Ovary (tissue), 7 donors: Measurements from ENCODE around the gene SORL1-AS1.
A peak's percentile ranks its signal among the peaks of the same experiment; 100 is the strongest.

ENCODE experiments used
- DNase-seq, 5 donors: peaks; one replicate each; pipeline ENCODE4 v3.0.0-alpha.2; 2019 to 2020
- H3K27ac ChIP-seq, 2 donors: fragments of 200-600 bp; one replicate each; pipeline versions ENCODE4 v1.5.1 to v1.8.0; 2019 to 2022
- H3K27me3 ChIP-seq: fragments of 200-600 bp; one replicate; pipeline ENCODE4 v1.8.0; 2022
- H3K36me3 ChIP-seq: fragments of 200-600 bp; sonication (generic); one replicate; pipeline ENCODE4 v1.5.1; 2019
- H3K4me1 ChIP-seq: one replicate; pipeline ENCODE4 v1.8.1; 2013; ENCODE audit warnings: mild to moderate bottlenecking, moderate library complexity; ENCODE audit not compliant: insufficient read depth
- H3K4me3 ChIP-seq: fragments of 200-600 bp; sonication (generic); one replicate; pipeline ENCODE4 v1.5.1; 2017
- H3K9me3 ChIP-seq, 2 donors: fragments of 200-600 bp in 1 of 2; sonication (generic) in 1 of 2; one replicate each; pipeline versions ENCODE4 v1.5.1 to v1.8.1; 2013 to 2019; ENCODE audit warnings: mild to moderate bottlenecking in 1 of 2, moderate library complexity in 1 of 2
- EP300 ChIP-seq: sonication (generic); formaldehyde crosslinking; IDR thresholded peaks from one replicate; pipeline ENCODE4 v1.6.1; 2017; ENCODE audit warnings: antibody characterized with exemption
- POLR2A ChIP-seq: fragments of 450-650 bp; IDR thresholded peaks from one replicate; pipeline ENCODE4 v1.6.1; 2017; ENCODE audit warnings: antibody characterized with exemption, mild to moderate bottlenecking, moderate library complexity
- WGBS, 3 donors: extraction: QIAGEN DNeasy Blood & Tissue Kit in 1 of 3; methylation state at CpG; one replicate each; pipeline versions ENCODE4 v1.1.5 to v1.1.7; 2013 to 2017; 5-methylcytosine and 5-hydroxymethylcytosine counted together
- intact Hi-C, 4 donors: fragments of 100-400 bp; cut with DNase I; formaldehyde crosslinking; loops; one replicate each; pipeline versions ENCODE4 v1.11.0 to v1.15.1; 2022 to 2023
- TF ChIP-seq, protein P1 (sequence below), 3 donors: fragments of 450-650 bp in 2 of 3; fragments of 200-600 bp in 1 of 3; IDR thresholded peaks; one replicate each; pipeline versions ENCODE4 v1.5.1 to v1.8.0; 2016 to 2022; ENCODE audit warnings: antibody characterized with exemption in 3 of 3, mild to moderate bottlenecking in 1 of 3
- donor health status: DM: no; HTN: no; CAD: no; lungs with moderate emphysema.
- donor health status: DM: no; HTN: no; CAD: no.
- donor health status: Bipolar disorder and iron deficiency.
- donor health status: DM: no; HTN: no; CAD: no.
- donor health status: DM: yes; HTN: yes; CAD: no.

Gene SORL1-AS1

DNA sequence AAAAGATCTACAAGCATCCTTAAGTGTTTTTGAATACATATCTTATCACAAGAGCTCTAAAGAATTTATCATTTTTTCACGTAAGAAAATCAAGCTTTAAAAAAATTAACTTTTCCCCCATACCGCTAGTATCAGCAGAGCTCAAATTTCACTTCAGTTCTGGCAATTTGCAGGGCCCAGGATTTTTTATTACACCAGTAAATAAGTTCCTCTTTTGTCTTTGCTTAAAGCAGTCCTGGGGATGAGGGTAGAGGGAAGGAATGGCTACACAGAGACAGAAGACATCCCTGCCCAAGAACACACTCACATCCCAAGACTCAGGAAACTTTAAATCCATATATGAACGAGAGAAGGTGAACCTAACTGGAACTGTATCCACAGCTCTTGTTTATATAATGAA, 23.2 kb downstream of the SORL1-AS1 start:
- WGBS, 3 donors: 11 to 19% (median 12%) methylated on average over 3 of the region's 3 CpGs
- H3K36me3 ChIP-seq: no peaks in the 10 kb centered on the region
- H3K4me1 ChIP-seq: no peaks in the 10 kb centered on the region
- no peak overlapping the region for H3K4me3 ChIP-seq
- no peaks in the 10 kb centered on the region for H3K9me3 ChIP-seq
- H3K27ac ChIP-seq: no peak overlapping the region
- TF ChIP-seq, protein P1, sequence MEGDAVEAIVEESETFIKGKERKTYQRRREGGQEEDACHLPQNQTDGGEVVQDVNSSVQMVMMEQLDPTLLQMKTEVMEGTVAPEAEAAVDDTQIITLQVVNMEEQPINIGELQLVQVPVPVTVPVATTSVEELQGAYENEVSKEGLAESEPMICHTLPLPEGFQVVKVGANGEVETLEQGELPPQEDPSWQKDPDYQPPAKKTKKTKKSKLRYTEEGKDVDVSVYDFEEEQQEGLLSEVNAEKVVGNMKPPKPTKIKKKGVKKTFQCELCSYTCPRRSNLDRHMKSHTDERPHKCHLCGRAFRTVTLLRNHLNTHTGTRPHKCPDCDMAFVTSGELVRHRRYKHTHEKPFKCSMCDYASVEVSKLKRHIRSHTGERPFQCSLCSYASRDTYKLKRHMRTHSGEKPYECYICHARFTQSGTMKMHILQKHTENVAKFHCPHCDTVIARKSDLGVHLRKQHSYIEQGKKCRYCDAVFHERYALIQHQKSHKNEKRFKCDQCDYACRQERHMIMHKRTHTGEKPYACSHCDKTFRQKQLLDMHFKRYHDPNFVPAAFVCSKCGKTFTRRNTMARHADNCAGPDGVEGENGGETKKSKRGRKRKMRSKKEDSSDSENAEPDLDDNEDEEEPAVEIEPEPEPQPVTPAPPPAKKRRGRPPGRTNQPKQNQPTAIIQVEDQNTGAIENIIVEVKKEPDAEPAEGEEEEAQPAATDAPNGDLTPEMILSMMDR (IDR thresholded peaks at IDR 0.05): no peak
- TF ChIP-seq EP300 (no peak), POLR2A (no peak)
- intact Hi-C loops: no loop called here
- DNase-seq: no peak
- H3K27me3 ChIP-seq: no peaks in the 10 kb centered on the region

DNA sequence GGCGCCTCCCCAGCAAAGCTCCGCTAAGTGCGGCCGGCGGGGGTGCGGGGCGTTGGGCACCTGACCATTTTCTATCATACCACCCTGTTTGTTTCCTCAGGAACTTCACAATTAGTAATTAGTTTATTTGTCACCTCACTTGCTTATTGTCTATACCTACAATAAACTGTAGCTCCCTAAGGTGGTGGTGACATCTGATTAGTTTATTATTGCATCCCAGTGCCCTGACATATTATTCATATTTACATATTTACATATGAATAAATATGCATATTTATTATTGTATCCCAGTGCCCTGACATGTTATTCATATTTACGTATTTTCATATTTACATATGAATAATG, 25.4 kb downstream of the SORL1-AS1 start:
- intact Hi-C loops: no loop called here
- H3K27ac ChIP-seq: no peak overlapping the region
- peak overlapping the region; percentile 4 for H3K4me3 ChIP-seq
- H3K9me3 ChIP-seq: no peaks in the 10 kb centered on the region
- TF ChIP-seq, protein P1 (IDR thresholded peaks at IDR 0.05): no peak
- TF ChIP-seq EP300: no peak
- TF ChIP-seq POLR2A: no peak
- DNase-seq: no peak
- 11 to 13% (median 12%) methylated on average over 8 of the region's 8 CpGs for WGBS, 3 donors
- no peaks in the 10 kb centered on the region for H3K27me3 ChIP-seq
- H3K36me3 ChIP-seq: no peaks in the 10 kb centered on the region
- no peaks in the 10 kb centered on the region for H3K4me1 ChIP-seq

DNA sequence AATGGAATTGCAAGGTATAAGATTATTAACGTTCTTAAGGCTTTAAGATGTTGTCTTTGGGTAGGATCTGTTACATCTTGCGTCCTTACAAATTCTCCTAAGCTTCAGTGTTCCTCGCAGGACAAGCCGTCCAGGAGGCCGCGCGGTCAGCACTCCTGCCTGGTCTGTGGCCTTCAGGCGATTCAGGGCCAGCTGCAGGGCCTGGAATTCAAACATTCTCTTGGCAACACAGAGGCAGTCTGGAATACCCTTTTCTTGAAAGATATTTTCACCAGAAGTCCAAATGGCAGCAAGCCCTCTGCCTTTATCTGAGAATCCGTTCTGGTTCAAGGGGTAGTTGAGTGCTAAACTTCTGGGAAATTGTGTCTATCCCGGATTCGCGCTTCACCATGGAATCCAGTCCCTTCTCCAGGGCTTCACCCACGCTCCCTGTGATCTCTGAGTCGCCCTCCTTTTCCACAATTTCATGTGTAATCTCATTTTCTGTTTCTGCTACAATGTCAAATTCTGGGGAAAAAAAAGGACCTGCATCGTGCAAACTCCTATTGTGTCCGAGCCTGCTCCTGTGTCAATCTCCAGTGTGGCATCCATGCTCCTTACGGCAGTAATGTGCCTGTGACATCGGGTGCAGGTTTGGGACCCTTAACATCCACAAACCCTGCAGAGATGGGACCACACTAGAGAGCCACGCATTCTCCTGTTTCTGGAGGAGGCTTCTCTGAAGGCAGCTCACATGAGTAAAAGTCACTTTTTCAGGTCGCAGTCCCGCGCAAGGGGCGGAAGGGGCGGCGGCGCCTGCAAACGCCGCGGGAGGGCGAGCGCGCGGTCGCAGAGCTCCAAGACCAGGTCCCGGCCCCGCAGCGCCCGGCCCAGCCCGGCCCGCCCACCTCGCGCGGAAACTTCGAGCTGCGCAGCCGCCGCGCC, 26.0 kb downstream of the SORL1-AS1 start:
- no peaks in the 10 kb centered on the region for H3K4me1 ChIP-seq
- peak overlapping the region; percentile 4 for H3K4me3 ChIP-seq
- H3K27me3 ChIP-seq: no peaks in the 10 kb centered on the region
- WGBS, 3 donors: 4 to 10% (median 7%) methylated on average over 48 of the region's 48 CpGs
- H3K36me3 ChIP-seq: no peaks in the 10 kb centered on the region
- TF ChIP-seq, protein P1 (IDR thresholded peaks at IDR 0.05): no peak
- no peak for TF ChIP-seq EP300
- TF ChIP-seq POLR2A: no peak
- no peaks in the 10 kb centered on the region for H3K9me3 ChIP-seq
- intact Hi-C loops: no loop called here
- peak; percentile 35 to 77 (median 51) for DNase-seq
- H3K27ac ChIP-seq: no peak overlapping the region

DNA sequence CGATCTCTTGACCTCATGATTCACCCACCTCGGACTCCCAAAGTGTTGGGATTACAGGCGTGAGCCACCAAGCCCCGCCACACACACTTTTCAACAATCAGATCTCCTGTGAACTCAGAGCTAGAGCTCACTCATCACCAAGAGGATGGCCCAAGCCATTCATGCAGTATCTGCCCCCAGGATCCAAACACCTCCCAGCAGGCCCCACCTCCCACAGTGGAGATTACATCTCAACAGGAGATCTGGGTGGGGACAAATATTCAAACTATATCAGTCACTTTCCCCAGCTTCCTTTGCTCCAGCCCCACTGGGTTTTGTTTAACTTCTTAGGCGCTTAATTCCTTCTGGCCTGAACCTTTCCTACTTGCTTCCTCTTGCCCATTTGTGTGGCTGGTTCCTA, 26.9 kb downstream of the SORL1-AS1 start:
- no peaks in the 10 kb centered on the region for H3K4me1 ChIP-seq
- TF ChIP-seq, protein P1 (IDR thresholded peaks at IDR 0.05): no peak
- TF ChIP-seq EP300 (no peak), POLR2A (no peak)
- no peak for DNase-seq
- H3K27ac ChIP-seq: no peak overlapping the region
- intact Hi-C loops: no loop called here
- no peaks in the 10 kb centered on the region for H3K36me3 ChIP-seq
- H3K27me3 ChIP-seq: no peaks in the 10 kb centered on the region
- H3K9me3 ChIP-seq: no peaks in the 10 kb centered on the region
- WGBS, 3 donors: 96 to 97% (median 97%) methylated on average over 5 of the region's 5 CpGs
- H3K4me3 ChIP-seq: no peak overlapping the region
